Suprapubic skin (tissue), 3 donors: ENCODE measurements around the gene CHST1.

Experiments
- CTCF ChIP-seq, 2 donors: fragments of 200-600 bp in 1 of 2; fragments of 450-650 bp in 1 of 2; sonication (generic) in 1 of 2; IDR thresholded peaks; one replicate each; pipeline ENCODE4 v1.5.1; 2016 to 2019; ENCODE audit warnings: antibody characterized with exemption in 2 of 2, mild to moderate bottlenecking in 1 of 2, moderate library complexity in 1 of 2
- POLR2A ChIP-seq, 2 donors: fragments of 450-650 bp; IDR thresholded peaks; one replicate each; pipeline ENCODE4 v1.6.1; 2017; ENCODE audit warnings: antibody characterized with exemption in 2 of 2, mild to moderate bottlenecking in 2 of 2, moderate library complexity in 2 of 2

- TF ChIP-seq CTCF (IDR thresholded peaks at IDR 0.05) (no peak), POLR2A (IDR thresholded peaks at IDR 0.05) (no peak)
These were observed 5.1 kb upstream of the CHST1 start for GRCh38 chr11:45670386-45671135.
